ENCODE results near the gene ACTMAP.

Gene ACTMAP

GRCh38 chr19:40750058-40750873 is at the start of gene ACTMAP:
TSS of gene ACTMAP (minus strand) at chr19:40750477. CDS start at chr19:40749803, 674 bp downstream.
- TF ChIP-seq CTCF (conservative IDR thresholded peaks at IDR 0.05) (no peak), ZFX (IDR thresholded peaks at IDR 0.05) (no peak)
- peak within 1 kb of the TSS; percentile 95 for H3K27ac ChIP-seq

- H3K27ac ChIP-seq = peak overlapping the region; percentile 91
- TF ChIP-seq ZFX (IDR thresholded peaks at IDR 0.05) = no peak
- no peak for TF ChIP-seq CTCF (conservative IDR thresholded peaks at IDR 0.05)
Measured at GRCh38 chr19:40799558-40800338, 49.5 kb upstream of the ACTMAP start.

GRCh38 chr19:40798683-40799557 is 48.6 kb upstream of the ACTMAP start, which contains the start of gene EGLN2:
TSS of gene EGLN2 (plus strand) at chr19:40799191. CDS start at chr19:40800573, 1,382 bp downstream.
- peak; percentile 24 for TF ChIP-seq CTCF (conservative IDR thresholded peaks at IDR 0.05)
- no peak for TF ChIP-seq ZFX (IDR thresholded peaks at IDR 0.05)
- peak within 1 kb of the TSS; percentile 91 for H3K27ac ChIP-seq

GRCh38 chr19:40797963-40798682 is 47.8 kb upstream of the ACTMAP start:
- TF ChIP-seq CTCF (conservative IDR thresholded peaks at IDR 0.05) (peak; percentile 45), ZFX (IDR thresholded peaks at IDR 0.05) (no peak)
- peak overlapping the region; percentile 91 for H3K27ac ChIP-seq

GRCh38 chr19:40797166-40797962 is 47.1 kb upstream of the ACTMAP start:
- peak overlapping the region; percentile 91 for H3K27ac ChIP-seq
- TF ChIP-seq CTCF (conservative IDR thresholded peaks at IDR 0.05) = no peak
- no peak for TF ChIP-seq ZFX (IDR thresholded peaks at IDR 0.05)

GRCh38 chr19:40791996-40792395 is 41.7 kb upstream of the ACTMAP start:
- no peak overlapping the region for H3K27ac ChIP-seq
- TF ChIP-seq ZFX (IDR thresholded peaks at IDR 0.05) (no peak), CTCF (conservative IDR thresholded peaks at IDR 0.05) (no peak)
